ENCODE data around the gene HES4.
"Not testable (repeated sequence)": the region's sequence is repeated elsewhere in the genome, so short reads cannot be mapped to it uniquely, and the experiment has no call there.

The HES4 gene

GRCh38 chr1:1018321-1018685, 18.4 kb upstream of the HES4 start:
- not testable (repeated sequence) for DNase-seq (ENCODE audit: low read depth in 2 of 2)

- DNase-seq (ENCODE audit: low read depth in 2 of 2) = not testable (repeated sequence)
These were observed 17.8 kb upstream of the HES4 start for GRCh38 chr1:1017397-1018320.

- DNase-seq (ENCODE audit: low read depth in 2 of 2) = no peak
These were observed 15.1 kb upstream of the HES4 start for GRCh38 chr1:1014799-1015681.

- no peak for DNase-seq (ENCODE audit: low read depth in 2 of 2)
These were observed 14.2 kb upstream of the HES4 start for GRCh38 chr1:1013922-1014648.

GRCh38 chr1:1013105-1013921, 13.4 kb upstream of the HES4 start, which contains the start of gene ISG15:
Gene ISG15 (plus strand): TSS chr1:1013497. CDS start chr1:1013574, 77 bp downstream.
- peak; percentile 70 to 81 for DNase-seq (ENCODE audit: low read depth in 2 of 2)

GRCh38 chr1:1012736-1013104, 12.8 kb upstream of the HES4 start:
- DNase-seq (ENCODE audit: low read depth in 2 of 2) = not testable (repeated sequence)

GRCh38 chr1:1011396-1011949, 11.6 kb upstream of the HES4 start:
- DNase-seq (ENCODE audit: low read depth in 2 of 2) = no peak

GRCh38 chr1:1010131-1010530, 10.2 kb upstream of the HES4 start:
- DNase-seq (ENCODE audit: low read depth in 2 of 2) = not testable (repeated sequence)

- DNase-seq (ENCODE audit: low read depth in 2 of 2) = no peak
These were observed 6.6 kb upstream of the HES4 start for GRCh38 chr1:1006305-1007159.

GRCh38 chr1:1005774-1006304, 5.9 kb upstream of the HES4 start:
- DNase-seq (ENCODE audit: low read depth in 2 of 2) = no peak

- DNase-seq (ENCODE audit: low read depth in 2 of 2) = no peak
These were observed 5.1 kb upstream of the HES4 start for GRCh38 chr1:1004780-1005697.

GRCh38 chr1:1004420-1004779, 4.5 kb upstream of the HES4 start:
- DNase-seq (ENCODE audit: low read depth in 2 of 2) = no peak

- no peak for DNase-seq (ENCODE audit: low read depth in 2 of 2)
These were observed 3.9 kb upstream of the HES4 start for GRCh38 chr1:1003618-1004419.

- no peak for DNase-seq (ENCODE audit: low read depth in 2 of 2)
These were observed 1.3 kb upstream of the HES4 start for GRCh38 chr1:1001057-1001783.

- DNase-seq (ENCODE audit: low read depth in 2 of 2) = peak in 1 of 2 donors; percentile 48
These were observed 610 bp upstream of the HES4 start for GRCh38 chr1:1000357-1001056.

- no peak for DNase-seq (ENCODE audit: low read depth in 2 of 2)
These were observed 737 bp downstream of the HES4 start for GRCh38 chr1:998995-999724.

Measured in stimulated activated CD4-positive, alpha-beta T cell treated with anti-CD3 and anti-CD28 coated beads, Interleukin-15, amount 100 ng/mL, for 48 hours (primary cell).